Activated B cell treated with CpG ODN at 0.5 μM for 24 hours (primary cell): ENCODE measurements around the gene UBN1. TPM values are rescaled to one million over a fixed set of nuclear protein-coding genes. Genes with fewer than 3 reads are reported as not detected.
A peak's percentile ranks its signal among the peaks of the same experiment; 100 is the strongest.

Experiments used
- ATAC-seq: fragments of 200-7000 bp; cut with Tn5 transposase; one replicate; pipeline ENCODE4 v1.10.0; 2021; ENCODE audit warnings: low read depth, mild to moderate bottlenecking, moderate library complexity
- CTCF ChIA-PET: fragments of 350-600 bp; sonication (Branson Sonifier 250); formaldehyde crosslinking; loops from one replicate; lab custom pipeline; 2021; ENCODE audit warnings: antibody characterized with exemption; lab: Charles Lee
- POLR2A ChIA-PET: fragments of 350-600 bp; sonication (Branson Sonifier 250); formaldehyde crosslinking; loops from one replicate; lab custom pipeline; 2021; ENCODE audit warnings: antibody characterized with exemption; lab: Charles Lee
- DNase-seq: peaks from one replicate; pipeline ENCODE4 v3.0.0; 2022
- H3K27ac Mint-ChIP-seq: one replicate; pipeline ENCODE4 v1.8.0; 2020; ENCODE audit warnings: mixed read lengths
- H3K27me3 Mint-ChIP-seq: one replicate; pipeline ENCODE4 v1.8.0; 2021; ENCODE audit warnings: mixed read lengths
- H3K36me3 Mint-ChIP-seq: one replicate; pipeline ENCODE4 v1.8.0; 2021; ENCODE audit warnings: low read depth, mixed read lengths
- H3K4me1 Mint-ChIP-seq: one replicate; pipeline ENCODE4 v1.8.0; 2021; ENCODE audit warnings: mixed read lengths
- H3K4me3 Mint-ChIP-seq: one replicate; pipeline ENCODE4 v1.8.0; 2020; ENCODE audit warnings: mild to moderate bottlenecking, mixed read lengths
- H3K9me3 Mint-ChIP-seq: one replicate; pipeline ENCODE4 v1.8.0; 2020; ENCODE audit warnings: mixed read lengths
- intact Hi-C: fragments of 100-400 bp; cut with micrococcal nuclease; formaldehyde crosslinking; loops from one replicate; pipeline ENCODE4 v1.15.1; 2024
- total RNA-seq: library from RNA; stranded (reverse); gene quantifications from 2 replicates; pipeline ENCODE4 v1.2.3, GENCODE V29; 2022
- TF ChIP-seq, protein P1 (sequence below): fragments of 200-600 bp; IDR thresholded peaks from one replicate; pipeline ENCODE4 v1.8.0; 2022; ENCODE audit warnings: antibody characterized with exemption, mild to moderate bottlenecking

Gene UBN1
- 33.4 and 36.1 TPM in 2 replicates for total RNA-seq

DNA sequence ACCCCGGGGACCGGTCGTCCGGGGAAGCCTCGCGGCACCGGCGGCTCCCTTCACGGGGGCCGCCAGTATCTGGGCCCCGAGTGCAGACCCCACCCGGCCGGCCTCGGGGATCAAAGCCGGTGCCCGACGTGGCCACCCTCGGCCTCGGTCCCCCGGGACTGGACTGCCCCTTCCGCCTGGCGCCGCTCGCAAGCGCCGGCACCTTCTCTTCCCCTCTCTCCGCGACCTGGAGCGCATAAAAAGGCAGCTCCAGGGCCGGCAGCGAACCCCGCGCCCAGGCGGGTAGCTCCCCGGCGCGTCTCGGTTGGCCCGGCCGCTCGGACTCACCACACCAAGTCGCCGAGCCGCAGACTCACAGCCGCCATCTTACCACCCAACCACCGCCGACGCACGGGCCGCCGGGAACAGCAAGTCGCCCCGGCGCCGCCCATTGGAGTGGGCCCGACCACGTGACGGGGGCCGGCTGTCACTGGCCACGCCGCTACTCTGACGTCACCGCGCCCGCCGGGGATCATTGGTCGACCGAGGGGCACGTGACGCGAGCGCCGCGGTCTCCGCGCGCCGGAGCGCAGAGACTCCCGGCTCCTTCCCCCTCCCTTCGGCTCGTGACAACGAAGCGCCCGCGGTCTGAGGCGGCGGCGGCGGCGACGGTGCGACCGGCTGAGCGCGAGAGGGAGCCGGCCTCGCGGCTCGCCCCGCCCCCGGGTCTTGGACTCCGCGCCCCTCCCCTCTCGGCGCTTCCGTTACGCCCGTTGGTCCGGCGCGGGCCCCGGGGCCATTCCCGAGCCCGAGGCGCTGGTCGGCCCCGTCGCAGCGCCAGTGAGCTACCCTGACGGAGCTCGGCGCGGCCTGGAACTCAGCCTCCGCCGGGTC, at the start of gene UBN1, which contains the start of gene GLYR1:
UBN1 (plus strand) TSS at position 581 of the 873 bp plus-strand sequence. CDS start 5,437 bp downstream, outside the sequence.
GLYR1 (minus strand) TSS at position 388 of the 873 bp plus-strand sequence; CDS start at position 365, 23 bp downstream.
- Mint-ChIP-seq H3K27ac (peak within 1 kb of the TSS; percentile 92), H3K9me3 (no peaks in the 10 kb centered on the region), H3K27me3 (no peaks in the 10 kb centered on the region), H3K4me1 (peaks cover 51% of the 10 kb centered on the region), H3K36me3 (peaks cover 44% of the 10 kb centered on the region), H3K4me3 (peak within 1 kb of the TSS; percentile 90)
- TF ChIP-seq, protein P1, sequence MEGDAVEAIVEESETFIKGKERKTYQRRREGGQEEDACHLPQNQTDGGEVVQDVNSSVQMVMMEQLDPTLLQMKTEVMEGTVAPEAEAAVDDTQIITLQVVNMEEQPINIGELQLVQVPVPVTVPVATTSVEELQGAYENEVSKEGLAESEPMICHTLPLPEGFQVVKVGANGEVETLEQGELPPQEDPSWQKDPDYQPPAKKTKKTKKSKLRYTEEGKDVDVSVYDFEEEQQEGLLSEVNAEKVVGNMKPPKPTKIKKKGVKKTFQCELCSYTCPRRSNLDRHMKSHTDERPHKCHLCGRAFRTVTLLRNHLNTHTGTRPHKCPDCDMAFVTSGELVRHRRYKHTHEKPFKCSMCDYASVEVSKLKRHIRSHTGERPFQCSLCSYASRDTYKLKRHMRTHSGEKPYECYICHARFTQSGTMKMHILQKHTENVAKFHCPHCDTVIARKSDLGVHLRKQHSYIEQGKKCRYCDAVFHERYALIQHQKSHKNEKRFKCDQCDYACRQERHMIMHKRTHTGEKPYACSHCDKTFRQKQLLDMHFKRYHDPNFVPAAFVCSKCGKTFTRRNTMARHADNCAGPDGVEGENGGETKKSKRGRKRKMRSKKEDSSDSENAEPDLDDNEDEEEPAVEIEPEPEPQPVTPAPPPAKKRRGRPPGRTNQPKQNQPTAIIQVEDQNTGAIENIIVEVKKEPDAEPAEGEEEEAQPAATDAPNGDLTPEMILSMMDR, result no peak
- POLR2A ChIA-PET, result interaction anchor here (0.6 to 3.0 kb wide), 8 partner anchors 10 to 309 kb away, joined by 3 to 15 read pairs (median 4); partner anchors contain the start of genes ANKS3, CDIP1, DNAAF8 and ROGDI
- CTCF ChIA-PET, result interaction anchor here (1.4 to 1.5 kb wide), 2 partner anchors 113 to 237 kb away, joined by 4 read pairs; partner anchors contain the start of genes ANKS3 and DNAAF8
- ATAC-seq (peak; percentile 88), DNase-seq (peak; percentile 100)
- intact Hi-C loops, result loop anchor here (1.0 to 5.0 kb wide), 10 partner anchors 45 to 435 kb away; partner anchors contain the start of genes ALG1, ANKS3, DNAAF8 and MGRN1

DNA sequence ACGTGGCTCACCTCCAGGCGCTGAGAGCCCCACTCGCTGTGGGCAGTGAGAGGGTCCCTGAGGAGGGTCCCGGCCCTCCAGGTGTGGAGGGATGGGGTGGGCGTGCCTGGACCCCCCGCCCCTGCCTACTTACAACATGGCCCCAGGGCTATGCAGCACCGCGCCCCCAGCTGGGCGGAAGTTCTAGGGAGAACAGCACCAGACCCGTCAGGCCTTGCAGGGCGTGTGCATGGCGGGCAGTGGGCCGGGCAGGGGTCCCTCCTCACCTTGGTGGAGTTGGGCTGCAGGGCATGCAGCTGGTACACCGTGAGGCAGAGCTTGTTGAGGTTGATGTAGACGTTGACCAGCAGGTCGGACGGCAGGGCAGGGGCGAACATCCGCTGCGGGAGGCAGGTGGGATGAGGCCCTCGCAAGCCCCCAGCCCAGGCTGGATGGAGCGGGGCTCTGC, 49.5 kb upstream of the UBN1 start:
- TF ChIP-seq, protein P1, result no peak
- Mint-ChIP-seq H3K27ac (no peak overlapping the region), H3K27me3 (no peaks in the 10 kb centered on the region), H3K36me3 (no peaks in the 10 kb centered on the region), H3K9me3 (no peaks in the 10 kb centered on the region), H3K4me1 (peaks cover 17% of the 10 kb centered on the region), H3K4me3 (no peak overlapping the region)
- CTCF ChIA-PET, result no interaction called here
- DNase-seq (no peak), ATAC-seq (no peak)
- intact Hi-C loops, result no loop called here
- POLR2A ChIA-PET, result no interaction called here

- intact Hi-C loops, result no loop called here
Observed at GRCh38 chr16:4798456-4798855, 48.8 kb upstream of the UBN1 start.

GRCh38 chr16:4799171-4799855, 48.0 kb upstream of the UBN1 start:
- Mint-ChIP-seq H3K9me3 (no peaks in the 10 kb centered on the region), H3K27ac (no peak overlapping the region), H3K4me1 (peaks cover 25% of the 10 kb centered on the region), H3K27me3 (no peaks in the 10 kb centered on the region), H3K36me3 (peaks cover 4% of the 10 kb centered on the region), H3K4me3 (no peak overlapping the region)
- intact Hi-C loops, result no loop called here
- DNase-seq (no peak), ATAC-seq (no peak)
- ChIA-PET POLR2A (no interaction called here), CTCF (no interaction called here)
- TF ChIP-seq, protein P1, result no peak

More at GRCh38 chr16:4798456-4798855, 48.8 kb upstream of the UBN1 start:
- ATAC-seq (no peak), DNase-seq (no peak)
- POLR2A ChIA-PET, result no interaction called here
- Mint-ChIP-seq H3K4me1 (peaks cover 21% of the 10 kb centered on the region), H3K27ac (no peak overlapping the region), H3K9me3 (no peaks in the 10 kb centered on the region), H3K27me3 (no peaks in the 10 kb centered on the region), H3K36me3 (no peaks in the 10 kb centered on the region), H3K4me3 (no peak overlapping the region)
- CTCF ChIA-PET, result no interaction called here
- TF ChIP-seq, protein P1, result no peak
